GM15510 (cell line): ENCODE measurements around the gene SENP8.

ENCODE experiments used
- POLR2A ChIP-seq: IDR thresholded peaks from 3 replicates; pipeline ENCODE4 v1.6.1; 2011; ENCODE audit warnings: borderline replicate concordance; ENCODE audit not compliant: insufficient read length; ENCODE audit errors: extremely low read depth

The SENP8 gene

GRCh38 chr15:72140088-72140487 lies 21.9 kb downstream of the SENP8 start:
- no peak for TF ChIP-seq POLR2A

GRCh38 chr15:72141171-72142084 lies 23.2 kb downstream of the SENP8 start:
- TF ChIP-seq POLR2A, result no peak

- no peak for TF ChIP-seq POLR2A
Measured at GRCh38 chr15:72146221-72146620, 28.0 kb downstream of the SENP8 start.

GRCh38 chr15:72146934-72147333 lies 28.7 kb downstream of the SENP8 start:
- no peak for TF ChIP-seq POLR2A

- no peak for TF ChIP-seq POLR2A
Measured at GRCh38 chr15:72147418-72147817, 29.2 kb downstream of the SENP8 start.

GRCh38 chr15:72153269-72154000 lies 35.2 kb downstream of the SENP8 start:
- no peak for TF ChIP-seq POLR2A

GRCh38 chr15:72154316-72154715 lies 36.1 kb downstream of the SENP8 start:
- TF ChIP-seq POLR2A, result no peak

GRCh38 chr15:72155003-72155621 lies 36.9 kb downstream of the SENP8 start:
- no peak for TF ChIP-seq POLR2A

GRCh38 chr15:72155635-72156616 lies 37.7 kb downstream of the SENP8 start:
- TF ChIP-seq POLR2A, result no peak

- no peak for TF ChIP-seq POLR2A
Measured at GRCh38 chr15:72156928-72157327, 38.7 kb downstream of the SENP8 start.

GRCh38 chr15:72160696-72161245 lies 42.6 kb downstream of the SENP8 start:
- no peak for TF ChIP-seq POLR2A

GRCh38 chr15:72161361-72162132 lies 43.3 kb downstream of the SENP8 start:
- no peak for TF ChIP-seq POLR2A

GRCh38 chr15:72162569-72162968 lies 44.4 kb downstream of the SENP8 start:
- TF ChIP-seq POLR2A, result no peak

- no peak for TF ChIP-seq POLR2A
Measured at GRCh38 chr15:72163719-72164118, 45.5 kb downstream of the SENP8 start.
